Gastroesophageal sphincter (tissue), 3 donors: ENCODE data around the gene SDHB.

Source experiments
- EP300 ChIP-seq: sonication (generic); formaldehyde crosslinking; IDR thresholded peaks from one replicate; pipeline ENCODE4 v1.6.1; 2017; ENCODE audit warnings: antibody characterized with exemption, mild to moderate bottlenecking
- POLR2A ChIP-seq, 2 donors: fragments of 450-650 bp; IDR thresholded peaks; one replicate each; pipeline ENCODE4 v1.6.1; 2017; ENCODE audit warnings: antibody characterized with exemption in 2 of 2, mild to moderate bottlenecking in 2 of 2, moderate library complexity in 1 of 2
- TF ChIP-seq, protein P1 (sequence below), 4 experiments: fragments of 200-600 bp in 2 of 4; fragments of 450-650 bp in 2 of 4; sonication (generic) in 1 of 4; IDR thresholded peaks; one replicate each; pipeline ENCODE4 v1.5.1; 2017 to 2019; ENCODE audit warnings: antibody characterized with exemption in 4 of 4, mild to moderate bottlenecking in 2 of 4, moderate library complexity in 2 of 4

GRCh38 chr1:16983649-16984048, 70.2 kb downstream of the SDHB start:
- TF ChIP-seq EP300 (no peak), POLR2A (IDR thresholded peaks at IDR 0.05) (no peak)
- TF ChIP-seq, protein P1, sequence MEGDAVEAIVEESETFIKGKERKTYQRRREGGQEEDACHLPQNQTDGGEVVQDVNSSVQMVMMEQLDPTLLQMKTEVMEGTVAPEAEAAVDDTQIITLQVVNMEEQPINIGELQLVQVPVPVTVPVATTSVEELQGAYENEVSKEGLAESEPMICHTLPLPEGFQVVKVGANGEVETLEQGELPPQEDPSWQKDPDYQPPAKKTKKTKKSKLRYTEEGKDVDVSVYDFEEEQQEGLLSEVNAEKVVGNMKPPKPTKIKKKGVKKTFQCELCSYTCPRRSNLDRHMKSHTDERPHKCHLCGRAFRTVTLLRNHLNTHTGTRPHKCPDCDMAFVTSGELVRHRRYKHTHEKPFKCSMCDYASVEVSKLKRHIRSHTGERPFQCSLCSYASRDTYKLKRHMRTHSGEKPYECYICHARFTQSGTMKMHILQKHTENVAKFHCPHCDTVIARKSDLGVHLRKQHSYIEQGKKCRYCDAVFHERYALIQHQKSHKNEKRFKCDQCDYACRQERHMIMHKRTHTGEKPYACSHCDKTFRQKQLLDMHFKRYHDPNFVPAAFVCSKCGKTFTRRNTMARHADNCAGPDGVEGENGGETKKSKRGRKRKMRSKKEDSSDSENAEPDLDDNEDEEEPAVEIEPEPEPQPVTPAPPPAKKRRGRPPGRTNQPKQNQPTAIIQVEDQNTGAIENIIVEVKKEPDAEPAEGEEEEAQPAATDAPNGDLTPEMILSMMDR (IDR thresholded peaks at IDR 0.05), result no peak
